Mucosa of rectum (tissue), 2 donors: ENCODE results near the gene BRAT1.

ENCODE experiments used
- H3K27ac ChIP-seq, 2 donors: one replicate each; pipeline ENCODE4 v1.7.0; 2013; ENCODE audit warnings: inconsistent platforms in 2 of 2, low read depth in 2 of 2, low read length in 2 of 2
- H3K27me3 ChIP-seq, 2 donors: one replicate each; pipeline ENCODE4 v1.7.0; 2013; ENCODE audit warnings: low read length in 2 of 2; ENCODE audit not compliant: control insufficient read depth in 2 of 2, insufficient read depth in 2 of 2
- H3K36me3 ChIP-seq, 2 donors: one replicate each; pipeline ENCODE4 v1.7.0; 2013; ENCODE audit warnings: low read length in 2 of 2; ENCODE audit not compliant: control insufficient read depth in 2 of 2, insufficient read depth in 2 of 2
- H3K4me1 ChIP-seq, 2 donors: one replicate each; pipeline ENCODE4 v1.7.0; 2013; ENCODE audit warnings: low read length in 2 of 2, mild to moderate bottlenecking in 1 of 2; ENCODE audit not compliant: control insufficient read depth in 2 of 2, insufficient read depth in 2 of 2
- H3K4me3 ChIP-seq, 2 donors: one replicate each; pipeline ENCODE4 v1.7.0; 2013; ENCODE audit warnings: low read length in 2 of 2
- H3K9ac ChIP-seq, 2 donors: one replicate each; pipeline ENCODE4 v1.7.0; 2013; ENCODE audit warnings: low read length in 2 of 2, low read depth in 1 of 2, mild to moderate bottlenecking in 1 of 2
- H3K9me3 ChIP-seq, 2 donors: one replicate each; pipeline ENCODE4 v1.7.0; 2013; ENCODE audit warnings: low read length in 2 of 2; ENCODE audit not compliant: control insufficient read depth in 2 of 2
- donor health status: healthy.
- donor health status: Normal muscosa, but diverticular disease.

Gene BRAT1

GRCh38 chr7:2555121-2556052 is at the start of gene BRAT1:
BRAT1 (minus strand) TSS chr7:2555524; CDS start chr7:2554431, 1,093 bp downstream.
- H3K27me3 ChIP-seq = no peaks in the 10 kb centered on the region
- peak within 1 kb of the TSS; percentile 82 to 92 for H3K4me3 ChIP-seq
- H3K27ac ChIP-seq = peak within 1 kb of the TSS; percentile 98
- H3K36me3 ChIP-seq = no peaks in the 10 kb centered on the region
- H3K4me1 ChIP-seq = peaks cover 21 to 22% of the 10 kb centered on the region in 2 donors
- no peaks in the 10 kb centered on the region for H3K9me3 ChIP-seq
- peak within 1 kb of the TSS; percentile 83 to 95 for H3K9ac ChIP-seq

- H3K4me1 ChIP-seq = peaks cover 4 to 14% of the 10 kb centered on the region in 2 donors
- no peak overlapping the region for H3K9ac ChIP-seq
- H3K36me3 ChIP-seq = peaks cover 9 to 27% of the 10 kb centered on the region in 2 donors
- H3K27ac ChIP-seq = no peak overlapping the region
- H3K9me3 ChIP-seq = no peaks in the 10 kb centered on the region
- H3K27me3 ChIP-seq = no peaks in the 10 kb centered on the region
- no peak overlapping the region for H3K4me3 ChIP-seq
These were observed 49.4 kb upstream of the BRAT1 start for GRCh38 chr7:2604608-2605174.

- H3K36me3 ChIP-seq = peaks cover 9 to 33% of the 10 kb centered on the region in 2 donors
- peaks cover 4 to 14% of the 10 kb centered on the region in 2 donors for H3K4me1 ChIP-seq
These were observed 48.0 kb upstream of the BRAT1 start for GRCh38 chr7:2603044-2603965.

DNA sequence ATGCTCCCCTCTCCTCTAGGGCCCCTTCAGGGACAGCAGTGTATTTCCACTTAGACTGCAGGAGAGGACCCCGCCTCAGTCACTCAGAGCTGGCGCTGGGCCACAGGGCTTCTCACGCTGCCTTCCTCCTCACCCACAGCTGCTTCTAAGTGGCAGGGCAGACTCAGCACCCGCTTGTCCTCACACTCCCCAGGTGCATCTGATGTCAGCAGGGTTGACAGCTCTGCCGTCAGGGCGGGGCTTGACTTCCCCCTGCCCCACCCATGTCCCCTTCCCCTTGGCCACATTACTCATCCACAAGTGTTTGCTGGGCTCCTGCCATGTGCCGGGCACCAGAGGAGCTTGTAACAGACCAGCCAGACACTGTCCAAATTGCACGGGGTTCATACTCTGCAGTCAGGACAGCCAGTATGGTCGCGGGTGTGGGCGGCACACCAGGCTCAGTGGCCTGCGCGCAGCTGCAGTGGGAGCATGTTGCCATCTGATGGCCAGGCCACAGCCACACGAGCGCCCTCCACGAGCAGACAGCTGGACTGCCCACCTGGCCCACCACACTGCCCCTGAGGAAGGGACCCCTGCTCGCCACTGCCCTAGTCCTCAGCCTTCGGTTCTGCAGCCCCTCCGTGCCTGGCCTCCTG is 47.2 kb upstream of the BRAT1 start:
- H3K4me1 ChIP-seq = peaks cover 0 to 10% of the 10 kb centered on the region in 2 donors
- H3K27ac ChIP-seq = no peak overlapping the region
- H3K4me3 ChIP-seq = no peak overlapping the region
- H3K9me3 ChIP-seq = no peaks in the 10 kb centered on the region
- H3K36me3 ChIP-seq = peaks cover 17 to 31% of the 10 kb centered on the region in 2 donors
- no peak overlapping the region for H3K9ac ChIP-seq
- H3K27me3 ChIP-seq = no peaks in the 10 kb centered on the region

More at GRCh38 chr7:2603044-2603965, 48.0 kb upstream of the BRAT1 start:
- H3K9ac ChIP-seq = no peak overlapping the region
- no peaks in the 10 kb centered on the region for H3K27me3 ChIP-seq
- H3K27ac ChIP-seq = no peak overlapping the region
- H3K9me3 ChIP-seq = no peaks in the 10 kb centered on the region
- H3K4me3 ChIP-seq = no peak overlapping the region

- H3K27me3 ChIP-seq = no peaks in the 10 kb centered on the region
- H3K4me3 ChIP-seq = no peak overlapping the region
- H3K36me3 ChIP-seq = peaks cover 23 to 31% of the 10 kb centered on the region in 2 donors
- H3K9me3 ChIP-seq = no peaks in the 10 kb centered on the region
- H3K9ac ChIP-seq = no peak overlapping the region
- no peak overlapping the region for H3K27ac ChIP-seq
- peaks cover 0 to 6% of the 10 kb centered on the region in 2 donors for H3K4me1 ChIP-seq
These were observed 46.6 kb upstream of the BRAT1 start for GRCh38 chr7:2601907-2602306.

- no peaks in the 10 kb centered on the region for H3K27me3 ChIP-seq
- H3K9ac ChIP-seq = no peak overlapping the region
- H3K27ac ChIP-seq = no peak overlapping the region
- H3K36me3 ChIP-seq = peaks cover 26 to 29% of the 10 kb centered on the region in 2 donors
- no peaks in the 10 kb centered on the region for H3K4me1 ChIP-seq
- no peaks in the 10 kb centered on the region for H3K9me3 ChIP-seq
- no peak overlapping the region for H3K4me3 ChIP-seq
These were observed 45.7 kb upstream of the BRAT1 start for GRCh38 chr7:2601065-2601464.

- no peaks in the 10 kb centered on the region for H3K9me3 ChIP-seq
- H3K27ac ChIP-seq = no peak overlapping the region
- no peaks in the 10 kb centered on the region for H3K4me1 ChIP-seq
- no peak overlapping the region for H3K4me3 ChIP-seq
- H3K36me3 ChIP-seq = peaks cover 43 to 46% of the 10 kb centered on the region in 2 donors
- H3K27me3 ChIP-seq = no peaks in the 10 kb centered on the region
- no peak overlapping the region for H3K9ac ChIP-seq
These were observed 43.0 kb upstream of the BRAT1 start for GRCh38 chr7:2598154-2598823.

DNA sequence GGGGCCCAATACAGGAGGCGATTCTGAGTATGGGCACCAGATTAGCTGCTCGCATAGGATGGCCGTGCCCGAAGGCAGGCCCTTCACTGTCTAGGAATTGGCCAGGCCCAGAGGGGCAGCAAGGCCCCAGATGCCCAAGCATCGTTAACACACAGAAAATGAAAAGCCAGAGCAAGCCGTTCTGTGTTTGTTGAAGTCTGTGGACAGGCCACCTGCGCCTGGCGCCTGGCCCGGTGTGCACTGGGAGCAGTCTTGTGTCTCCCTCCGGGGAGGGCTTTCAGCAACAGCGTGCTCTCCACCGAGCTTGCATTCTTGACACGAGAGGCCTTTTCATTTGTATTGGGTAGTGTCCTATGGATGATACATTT is 41.9 kb upstream of the BRAT1 start:
- H3K4me1 ChIP-seq = no peaks in the 10 kb centered on the region
- H3K9ac ChIP-seq = no peak overlapping the region
- H3K4me3 ChIP-seq = no peak overlapping the region
- H3K27me3 ChIP-seq = no peaks in the 10 kb centered on the region
- H3K27ac ChIP-seq = no peak overlapping the region
- H3K36me3 ChIP-seq = peaks cover 53 to 56% of the 10 kb centered on the region in 2 donors
- no peaks in the 10 kb centered on the region for H3K9me3 ChIP-seq
